GM18520 (cell line): ENCODE measurements around the gene CBLC.

ENCODE experiments used
- ATAC-seq: cut with Tn5 transposase; IDR thresholded peaks from one replicate; pipeline ENCODE4 v1.9.1; 2021; ENCODE audit not compliant: unreplicated experiment

CBLC gene

GRCh38 chr19:44746616-44746945, 31.1 kb upstream of the CBLC start:
- no peak for ATAC-seq

DNA sequence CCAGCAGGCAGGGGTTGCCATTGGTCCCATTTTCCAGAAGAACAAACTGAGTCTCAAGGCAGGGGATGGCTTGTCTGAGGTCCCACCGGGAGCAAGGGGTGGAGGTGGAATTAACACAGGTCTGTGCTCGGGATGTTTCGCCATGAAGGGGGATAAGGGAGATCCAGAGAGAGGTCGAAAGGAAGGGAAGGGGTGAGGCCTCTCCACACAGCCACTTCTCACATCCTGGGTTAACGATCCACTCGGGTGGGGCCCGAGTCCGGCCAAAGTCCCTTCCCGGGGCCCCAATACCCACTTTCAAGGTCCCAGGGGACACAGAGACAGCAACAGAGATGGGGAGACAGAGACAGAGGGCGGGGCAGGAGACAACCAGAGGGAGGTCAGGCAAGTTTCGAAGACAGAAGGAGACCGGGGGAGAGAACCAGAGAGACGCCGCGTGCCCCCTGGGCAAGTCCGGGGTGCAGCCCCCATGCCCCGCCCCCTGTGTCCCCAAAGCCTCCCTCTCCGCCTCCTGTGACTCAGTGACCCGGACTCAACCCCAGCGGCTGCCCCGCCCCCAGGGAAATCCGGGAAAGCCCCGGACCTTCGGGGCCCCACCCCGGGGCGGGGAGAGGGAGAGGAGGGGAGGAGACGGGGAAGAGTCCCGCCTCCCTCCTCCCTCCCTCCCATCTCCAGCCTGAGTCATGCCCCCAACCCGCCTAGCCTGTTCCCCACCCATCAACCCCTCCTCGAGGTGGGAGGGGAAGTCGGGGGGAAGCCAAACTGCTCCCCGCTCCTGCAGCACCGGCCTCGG, 30.5 kb upstream of the CBLC start:
- ATAC-seq = peak; percentile 35

DNA sequence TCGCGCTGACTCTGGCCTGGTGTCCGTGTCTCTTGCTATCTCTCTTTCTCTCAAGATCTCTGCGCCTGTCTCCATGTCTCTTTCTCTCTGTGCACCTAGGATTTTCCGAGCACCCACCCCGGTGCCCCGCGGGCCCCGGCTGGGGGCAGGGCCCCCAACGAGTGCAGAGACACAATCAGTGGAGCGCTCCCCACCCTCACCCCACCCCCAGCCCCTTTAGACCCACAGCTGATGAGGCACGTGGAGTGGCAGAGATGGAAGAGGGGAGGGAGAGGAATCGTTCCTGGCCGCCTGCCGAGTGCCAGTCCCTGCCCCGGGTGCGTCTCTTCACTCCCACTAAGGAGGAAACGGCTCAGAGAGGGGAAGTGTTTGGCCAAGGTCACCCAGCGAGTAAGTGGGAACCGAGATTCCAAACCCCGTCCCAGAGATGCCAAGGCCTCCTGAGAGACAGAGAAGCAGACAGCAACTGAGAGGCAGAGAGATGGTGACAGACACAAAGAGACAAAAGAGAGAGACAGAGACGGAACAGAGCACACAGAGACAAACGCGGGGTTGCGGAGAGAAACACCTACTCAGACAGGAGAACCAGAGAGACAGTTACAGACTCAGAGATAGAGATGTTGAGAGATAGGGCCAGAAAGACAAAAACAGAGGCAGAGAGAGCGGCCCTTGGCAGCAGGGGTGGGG, 29.8 kb upstream of the CBLC start:
- ATAC-seq = no peak

- ATAC-seq = peak; percentile 34
Measured at GRCh38 chr19:44748426-44749254, 29.1 kb upstream of the CBLC start, which contains the start of gene BCL3. Gene BCL3 (plus strand): TSS chr19:44748708. CDS start chr19:44748791, 83 bp downstream.

GRCh38 chr19:44749292-44749691, 28.4 kb upstream of the CBLC start:
- ATAC-seq = no peak

DNA sequence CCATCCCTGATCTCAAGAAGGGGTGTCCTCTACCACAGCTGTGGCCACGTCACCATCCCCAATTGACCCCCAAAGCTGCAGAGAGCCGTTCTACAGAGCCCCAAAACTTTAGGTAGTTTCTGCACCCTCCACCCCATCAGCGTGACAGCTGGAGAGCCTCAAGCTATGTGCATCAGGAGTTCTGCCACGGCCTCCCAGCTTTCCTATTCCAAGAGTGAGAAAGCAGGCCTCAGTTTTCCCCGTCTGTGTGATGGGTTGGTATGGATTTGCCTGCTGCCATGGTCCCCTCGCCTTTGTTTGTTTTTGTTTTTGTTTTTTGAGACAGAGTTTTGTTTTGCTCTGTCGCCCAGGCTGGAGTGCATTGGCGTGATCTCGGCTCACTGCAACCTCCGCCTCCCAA, 27.7 kb upstream of the CBLC start:
- ATAC-seq = no peak

GRCh38 chr19:44752123-44752815, 25.4 kb upstream of the CBLC start:
- ATAC-seq = no peak

- ATAC-seq = peak; percentile 47
Measured at GRCh38 chr19:44752816-44753625, 24.7 kb upstream of the CBLC start.

GRCh38 chr19:44753626-44753931, 24.1 kb upstream of the CBLC start:
- no peak for ATAC-seq

DNA sequence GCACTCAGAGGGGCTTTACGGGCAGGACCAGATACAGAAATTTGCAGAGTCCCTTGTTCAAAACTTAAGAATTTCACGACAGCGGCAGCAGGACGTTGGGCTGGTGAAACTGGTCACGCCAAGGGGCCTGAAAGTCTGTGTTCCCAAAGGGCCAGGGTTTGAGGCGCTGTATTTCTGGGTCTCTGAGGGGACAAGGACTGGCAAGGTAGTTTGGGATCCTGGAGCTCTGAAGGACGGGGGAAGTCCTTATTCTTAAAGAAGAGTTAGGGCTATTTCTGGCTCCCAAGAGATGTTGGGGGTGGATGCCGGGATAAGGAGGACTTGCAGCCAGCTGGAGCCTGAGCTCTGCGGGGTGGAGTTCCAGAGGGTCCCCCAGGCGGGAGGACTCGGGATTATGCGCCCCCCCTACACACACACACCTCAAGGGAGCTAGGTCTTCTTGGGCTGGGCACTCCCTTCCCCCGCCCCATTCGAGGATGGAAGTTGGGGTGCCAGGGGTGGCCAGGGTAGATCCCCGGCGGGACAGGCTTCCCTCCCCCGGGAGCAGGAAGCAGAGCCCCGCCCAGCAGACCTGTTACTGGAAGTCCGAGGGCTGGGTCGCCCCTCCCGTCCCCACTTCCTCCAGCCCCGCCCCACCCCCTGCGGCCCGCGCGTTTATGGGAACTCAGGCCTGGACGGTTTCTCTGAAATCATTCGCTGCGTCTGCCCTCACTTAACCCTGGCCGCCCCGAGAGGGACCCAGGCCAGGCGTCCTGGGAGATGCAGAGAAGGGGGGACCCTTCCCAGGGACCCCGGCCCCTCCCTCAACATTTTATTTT, 23.5 kb upstream of the CBLC start:
- ATAC-seq = no peak

DNA sequence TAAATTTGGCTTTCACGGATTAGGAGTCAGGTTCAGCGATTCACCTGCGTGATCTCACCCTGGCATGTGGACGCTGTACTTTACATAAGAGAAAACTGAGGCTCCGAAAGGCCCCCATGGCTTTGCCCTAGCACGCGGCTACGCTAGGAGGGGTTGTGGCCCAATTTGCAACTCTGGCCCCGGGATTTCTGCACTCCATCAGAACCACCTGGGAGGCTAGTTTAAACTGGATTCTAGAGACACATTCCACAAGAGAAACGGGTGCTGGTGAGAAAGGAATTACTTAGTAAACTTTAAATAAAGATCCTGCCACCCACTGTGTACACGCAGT, 23.0 kb upstream of the CBLC start:
- ATAC-seq = no peak

DNA sequence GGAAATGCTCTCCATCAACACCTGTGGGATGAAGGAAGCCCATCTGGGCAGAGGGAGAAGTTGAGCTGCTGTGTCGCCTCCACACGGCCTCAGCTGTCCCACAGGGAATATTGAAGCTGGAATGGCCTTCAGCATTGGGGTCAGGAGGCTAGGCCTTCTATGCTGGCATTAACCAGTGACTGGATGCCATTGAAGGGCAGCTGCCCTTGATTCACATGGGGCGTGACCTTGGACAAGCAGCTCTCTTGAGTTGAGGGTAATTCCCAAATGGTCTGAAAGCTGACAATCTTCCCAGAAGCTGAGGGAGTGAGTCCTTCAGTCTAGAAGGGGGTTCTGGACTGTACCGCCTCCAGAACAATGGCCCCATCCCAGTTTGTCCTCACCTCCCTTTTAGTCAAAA, 22.5 kb upstream of the CBLC start:
- ATAC-seq = no peak

- no peak for ATAC-seq
Measured at GRCh38 chr19:44756089-44756562, 21.6 kb upstream of the CBLC start.

- ATAC-seq = no peak
Measured at GRCh38 chr19:44757057-44757734, 20.5 kb upstream of the CBLC start.

DNA sequence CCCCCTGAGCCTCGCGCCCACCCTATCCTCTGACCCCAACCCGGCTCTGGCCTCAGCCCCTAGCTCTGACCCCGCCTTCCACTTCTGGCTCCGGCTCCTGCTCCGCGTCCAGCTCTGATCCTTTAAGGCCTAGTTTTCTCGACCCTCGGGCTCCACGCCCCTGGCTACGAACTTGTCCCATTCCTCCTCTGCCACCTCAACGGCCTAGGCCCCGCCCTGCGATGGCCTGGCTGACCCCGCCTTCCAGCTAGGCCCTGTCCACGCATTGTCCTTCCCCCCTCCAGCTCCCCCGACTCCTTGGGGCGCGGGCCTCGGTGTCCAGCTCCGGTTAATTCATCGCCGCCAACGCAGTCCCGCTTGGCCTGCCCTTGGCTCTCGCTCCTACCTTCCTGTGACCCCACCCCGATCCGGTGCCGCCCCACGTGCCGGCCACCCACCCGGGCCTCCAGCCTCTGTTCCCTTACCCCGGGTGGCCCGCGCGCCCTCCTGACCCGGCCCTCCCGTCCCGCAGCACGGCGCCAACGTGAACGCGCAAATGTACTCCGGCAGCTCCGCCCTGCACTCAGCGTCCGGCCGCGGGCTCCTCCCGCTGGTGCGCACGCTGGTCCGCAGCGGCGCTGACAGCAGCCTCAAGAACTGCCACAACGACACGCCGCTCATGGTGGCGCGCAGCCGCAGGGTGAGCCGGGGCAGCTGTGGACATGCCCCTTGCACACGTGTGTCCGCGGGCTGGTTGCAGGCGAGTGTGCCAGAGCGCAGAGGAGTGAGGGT, 19.8 kb upstream of the CBLC start:
- no peak for ATAC-seq

GRCh38 chr19:44758596-44758995, 19.1 kb upstream of the CBLC start:
- ATAC-seq = no peak

DNA sequence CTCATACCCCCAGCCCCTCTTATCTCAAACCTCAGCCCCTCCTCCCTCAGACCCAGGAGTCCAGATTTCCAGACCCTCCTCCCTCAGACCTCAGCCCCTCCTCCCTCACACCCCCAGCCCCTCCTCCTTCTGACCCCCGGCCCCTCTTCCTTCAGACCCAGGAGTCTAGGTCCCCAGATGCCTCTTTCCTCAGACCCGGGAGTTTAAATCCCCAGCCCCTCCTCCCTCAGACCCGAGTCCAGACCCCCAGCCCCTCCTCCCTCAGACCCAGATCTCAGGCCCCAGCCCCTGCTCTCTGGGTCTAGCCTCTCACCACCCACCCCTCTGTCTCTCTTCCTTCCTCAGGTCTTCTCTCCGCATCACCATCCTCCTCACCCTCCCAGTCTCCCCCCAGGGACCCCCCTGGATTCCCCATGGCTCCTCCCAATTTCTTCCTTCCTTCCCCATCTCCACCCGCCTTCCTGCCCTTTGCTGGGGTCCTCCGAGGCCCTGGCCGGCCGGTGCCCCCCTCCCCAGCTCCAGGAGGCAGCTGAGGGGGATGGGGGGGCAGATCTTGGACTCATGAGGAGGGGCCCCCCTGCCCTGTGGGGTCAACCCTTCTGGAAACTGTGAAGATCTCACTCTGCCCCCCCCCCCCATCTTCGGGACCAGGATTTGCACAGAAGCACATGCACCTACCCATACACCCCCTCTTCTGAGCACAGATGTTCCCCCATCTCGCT, 18.4 kb upstream of the CBLC start:
- ATAC-seq = no peak

- ATAC-seq = no peak
Measured at GRCh38 chr19:44762038-44762437, 15.7 kb upstream of the CBLC start.
